HG02981 (cell line): ENCODE results near the gene DEPDC5.
A peak's percentile ranks its signal among the peaks of the same experiment; 100 is the strongest.

ENCODE experiments used
- ATAC-seq: cut with Tn5 transposase; IDR thresholded peaks from one replicate; pipeline ENCODE4 v1.9.1; 2021; ENCODE audit warnings: mild to moderate bottlenecking, moderate library complexity; ENCODE audit not compliant: unreplicated experiment

The DEPDC5 gene

GRCh38 chr22:31919730-31920129 is 165.9 kb downstream of the DEPDC5 start:
- ATAC-seq = no peak

GRCh38 chr22:31920306-31920705 is 166.5 kb downstream of the DEPDC5 start:
- ATAC-seq = no peak

GRCh38 chr22:31921106-31921505 is 167.3 kb downstream of the DEPDC5 start:
- ATAC-seq = no peak

GRCh38 chr22:31922534-31922933 is 168.7 kb downstream of the DEPDC5 start:
- ATAC-seq = no peak

DNA sequence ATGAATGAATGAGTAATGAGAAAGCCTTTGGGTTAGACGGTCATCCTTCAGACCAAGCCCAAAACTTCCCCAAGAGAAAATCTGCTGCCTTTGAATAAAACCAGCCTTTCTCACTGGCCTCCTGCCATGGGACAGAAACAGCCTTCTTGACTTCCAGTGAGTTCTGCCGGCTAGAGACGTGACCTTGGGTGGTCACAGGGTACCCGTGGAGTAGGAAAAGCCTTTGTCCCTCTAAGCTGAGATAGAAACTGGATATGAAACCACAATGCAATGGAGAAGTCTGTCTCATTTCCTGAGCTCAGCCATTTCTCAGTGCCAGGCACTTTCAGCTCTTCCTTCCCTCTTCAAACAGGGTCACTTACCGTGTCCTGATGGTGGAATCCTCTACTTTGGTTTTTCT is 169.3 kb downstream of the DEPDC5 start:
- ATAC-seq = no peak

DNA sequence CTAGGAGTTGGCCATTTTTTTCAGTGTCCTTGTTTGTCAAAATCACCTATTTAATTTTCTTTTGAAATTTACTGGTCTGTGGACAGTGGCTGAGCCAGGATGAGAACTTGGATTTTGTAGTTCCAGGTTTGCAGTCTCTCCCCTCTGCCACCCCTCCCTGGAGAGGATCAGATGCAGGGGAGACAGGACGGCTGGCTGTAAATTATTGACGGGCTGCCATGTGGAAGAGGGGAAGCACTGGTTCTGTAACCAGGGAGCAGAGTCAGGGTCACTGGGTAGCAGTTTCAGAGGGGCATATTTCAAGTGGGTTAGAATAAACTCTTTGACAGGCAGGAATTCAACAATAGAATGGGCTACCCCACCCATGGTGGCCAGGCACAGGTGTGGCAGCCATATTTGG is 169.9 kb downstream of the DEPDC5 start:
- ATAC-seq = no peak

GRCh38 chr22:31925056-31925455 is 171.2 kb downstream of the DEPDC5 start:
- no peak for ATAC-seq

DNA sequence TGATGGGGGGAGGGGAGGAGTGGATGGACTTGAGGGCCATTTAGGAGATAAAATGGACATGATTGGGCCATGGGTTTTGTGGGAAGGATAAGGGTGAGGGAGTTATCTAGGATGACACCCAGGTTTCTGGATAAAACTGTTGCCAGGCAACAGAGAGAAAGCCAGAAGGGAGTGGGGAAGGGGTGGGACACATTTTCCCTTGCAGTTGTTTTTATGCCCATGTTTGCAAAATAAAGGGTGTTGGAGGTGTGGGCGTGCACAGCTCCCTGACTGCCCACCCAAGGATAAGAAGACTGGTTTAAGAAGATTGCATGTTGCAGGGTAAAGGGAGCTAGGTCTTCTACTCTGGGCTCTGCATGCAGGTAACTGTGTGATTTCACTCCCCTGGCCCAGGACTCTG is 172.2 kb downstream of the DEPDC5 start:
- no peak for ATAC-seq

- ATAC-seq = no peak
Measured at GRCh38 chr22:31926969-31927368, 173.2 kb downstream of the DEPDC5 start.

DNA sequence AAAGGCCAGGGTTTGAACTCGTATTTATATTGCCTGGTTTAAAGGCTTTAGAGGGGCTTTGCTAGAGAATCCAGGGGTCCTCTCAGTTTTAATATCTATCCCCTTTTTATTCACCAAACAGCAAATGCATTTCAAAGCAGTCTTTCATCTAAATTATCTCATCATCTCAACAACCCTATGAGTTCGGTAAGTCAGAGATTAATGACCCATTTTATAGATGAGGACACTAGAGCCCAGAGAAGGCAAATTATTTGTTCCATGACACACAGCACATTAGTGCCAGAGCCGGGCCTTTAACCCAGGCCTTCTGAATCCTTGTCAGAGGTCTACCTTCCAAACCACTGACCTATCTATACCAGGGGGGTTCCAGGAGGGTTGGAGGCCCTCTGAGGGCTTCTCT is 173.7 kb downstream of the DEPDC5 start:
- no peak for ATAC-seq

- no peak for ATAC-seq
Measured at GRCh38 chr22:31929167-31929930, 175.5 kb downstream of the DEPDC5 start.

GRCh38 chr22:31932863-31933262 is 179.0 kb downstream of the DEPDC5 start:
- ATAC-seq = no peak

DNA sequence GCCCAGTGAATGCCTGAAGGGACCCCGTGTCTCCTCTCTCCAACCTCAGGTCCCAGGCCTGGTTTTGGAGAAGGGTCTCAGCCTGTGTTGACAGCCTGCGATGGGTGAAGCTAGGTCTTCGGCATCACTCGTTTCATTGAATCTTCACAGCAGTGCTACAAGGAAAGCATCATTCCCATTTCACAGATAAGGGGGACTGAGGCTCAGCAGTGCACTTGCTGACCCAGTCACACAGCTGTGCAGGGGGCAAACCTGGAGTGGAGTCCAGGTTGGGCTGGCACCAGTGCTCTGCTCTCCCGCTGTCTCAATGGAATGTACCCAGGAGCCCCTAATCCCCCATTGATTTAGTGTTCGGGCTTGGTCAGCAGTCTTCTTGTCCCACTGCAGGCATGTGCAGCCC is 179.6 kb downstream of the DEPDC5 start:
- ATAC-seq = no peak

DNA sequence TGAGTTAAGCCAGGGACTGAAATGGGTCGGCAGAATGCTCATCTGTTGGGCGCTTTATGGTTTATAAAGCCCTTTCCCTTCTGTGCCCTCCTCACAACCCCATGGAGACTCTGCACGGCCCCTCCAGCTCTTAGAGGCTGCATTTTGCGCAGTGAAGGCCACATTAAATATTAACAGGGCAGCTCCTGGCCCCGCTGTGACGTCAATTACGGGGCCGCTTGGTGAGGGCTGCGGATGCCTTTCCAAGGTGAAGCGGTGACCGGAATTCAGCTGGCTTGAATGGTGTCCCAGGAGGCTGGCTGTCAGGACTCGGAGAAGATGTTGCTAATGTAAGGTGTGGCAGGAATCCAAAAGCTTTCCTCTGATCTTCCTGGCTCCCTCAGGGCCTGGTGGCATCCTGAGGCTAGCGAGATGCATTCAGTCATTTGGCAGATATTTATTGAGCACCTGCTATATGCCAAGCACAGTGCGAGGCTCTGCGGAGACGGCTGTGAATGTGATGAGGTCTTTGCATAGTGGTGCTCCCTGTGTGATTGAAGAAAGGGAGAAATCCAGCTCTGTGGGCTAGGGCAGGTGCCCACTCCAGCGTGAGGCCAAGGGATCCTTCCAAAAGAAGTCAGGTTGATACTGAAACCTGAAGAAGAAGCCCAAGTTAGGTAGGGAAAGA is 180.1 kb downstream of the DEPDC5 start:
- no peak for ATAC-seq

DNA sequence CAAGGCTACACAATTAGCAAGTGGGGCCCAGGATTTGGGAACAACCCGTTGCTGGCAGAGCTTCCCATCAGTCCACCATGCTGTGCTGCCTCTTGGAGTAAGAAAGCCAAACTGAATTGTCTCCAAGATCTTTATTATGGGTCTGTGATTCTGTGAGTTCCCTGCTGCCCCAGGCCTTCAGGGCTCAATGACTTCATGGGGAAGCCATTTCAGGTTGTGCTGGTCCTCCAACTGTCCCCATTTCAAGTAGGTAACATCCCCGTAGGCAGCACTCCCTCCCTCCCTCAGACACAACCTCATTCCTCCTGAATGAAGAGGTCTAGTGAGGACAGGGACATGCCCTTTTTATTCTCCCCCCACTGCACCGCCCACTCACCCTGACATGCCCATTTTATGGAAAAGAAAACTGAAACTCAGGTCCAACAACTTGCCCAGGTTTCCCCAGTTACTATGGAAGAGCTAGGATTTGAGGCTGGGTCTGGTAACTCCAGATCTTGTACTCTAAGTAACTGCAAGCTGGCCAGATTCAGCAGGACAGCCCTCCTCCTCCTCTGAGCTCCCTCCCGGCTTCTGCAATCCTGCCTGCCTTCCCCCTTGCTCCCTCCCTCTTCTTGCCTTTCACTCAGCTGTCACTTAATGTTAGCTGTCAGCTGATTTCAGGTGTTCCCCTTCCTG is 182.3 kb downstream of the DEPDC5 start:
- ATAC-seq = no peak

GRCh38 chr22:31937341-31937740 is 183.5 kb downstream of the DEPDC5 start:
- no peak for ATAC-seq

DNA sequence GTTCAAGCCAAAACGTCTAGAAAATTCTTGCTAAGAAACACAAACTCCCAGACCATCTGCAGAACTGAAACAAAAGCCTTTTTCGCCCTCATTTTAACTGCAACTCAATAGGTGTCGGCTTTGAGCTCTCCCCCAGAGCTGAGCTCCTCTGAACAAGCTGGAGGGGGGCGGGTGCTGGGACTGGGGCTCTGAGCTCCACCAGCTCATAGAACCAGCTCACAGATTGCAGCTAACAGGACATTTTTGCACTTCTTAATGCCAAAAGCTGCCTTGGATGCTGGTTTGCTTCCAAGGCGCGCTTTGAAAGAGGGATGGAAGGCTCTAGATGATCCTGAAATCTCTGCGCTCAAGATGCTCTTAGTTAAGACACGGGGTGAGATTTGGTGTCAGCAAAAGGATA is 184.5 kb downstream of the DEPDC5 start:
- ATAC-seq = no peak

GRCh38 chr22:31940506-31940905 is 186.7 kb downstream of the DEPDC5 start:
- ATAC-seq = no peak

GRCh38 chr22:31942091-31942490 is 188.3 kb downstream of the DEPDC5 start:
- ATAC-seq = no peak

GRCh38 chr22:31943206-31943977 is 189.6 kb downstream of the DEPDC5 start:
- ATAC-seq = no peak

DNA sequence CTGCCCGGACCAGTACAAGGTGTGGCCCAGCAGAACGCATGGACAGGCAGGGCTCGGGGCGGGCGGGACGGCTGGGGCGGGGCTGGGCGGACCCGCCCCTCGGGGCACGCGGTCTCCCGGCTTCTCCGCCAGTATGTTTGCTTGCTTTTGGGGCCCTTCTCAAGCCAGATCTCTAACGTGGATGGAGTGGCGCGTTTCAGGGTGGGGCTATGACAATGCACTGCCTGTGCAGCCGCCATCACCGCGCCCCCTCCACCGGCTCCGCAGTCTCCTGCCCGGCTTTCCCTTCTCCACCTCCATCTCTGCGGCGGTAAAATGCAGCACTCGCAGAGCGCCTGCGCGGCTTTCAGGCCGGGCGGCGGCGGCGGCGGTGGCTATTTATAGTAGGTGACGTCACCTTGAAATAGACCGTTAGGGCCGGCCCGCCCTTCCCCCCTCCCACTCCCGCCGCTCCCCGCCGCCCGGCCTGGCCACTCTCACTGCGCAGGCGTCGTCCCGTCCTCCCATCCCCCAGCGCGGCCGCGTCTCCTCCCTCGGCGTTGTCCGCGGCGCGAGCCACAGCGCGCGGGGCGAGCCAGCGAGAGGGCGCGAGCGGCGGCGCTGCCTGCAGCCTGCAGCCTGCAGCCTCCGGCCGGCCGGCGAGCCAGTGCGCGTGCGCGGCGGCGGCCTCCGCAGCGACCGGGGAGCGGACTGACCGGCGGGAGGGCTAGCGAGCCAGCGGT is 190.3 kb downstream of the DEPDC5 start, which contains the start of gene YWHAH:
Gene YWHAH (plus strand): TSS at position 558 of the 722 bp plus-strand sequence. CDS start 199 bp downstream, outside the sequence.
- ATAC-seq = peak; percentile 65
